Esophagus (tissue), 2 donors: ENCODE data around the gene POMP. TPM values are rescaled to one million over a fixed set of nuclear protein-coding genes. Genes with fewer than 3 reads are reported as not detected.

Source experiments
- H3K27ac ChIP-seq, 2 donors: one replicate each; pipeline ENCODE4 v1.5.1; 2013; ENCODE audit warnings: low read depth in 2 of 2, mild to moderate bottlenecking in 2 of 2, inconsistent platforms in 1 of 2, low read length in 1 of 2, moderate library complexity in 1 of 2
- H3K27me3 ChIP-seq, 2 donors: one replicate each; pipeline ENCODE4 v1.6.1; 2013; ENCODE audit warnings: low read length in 2 of 2, control low read depth in 1 of 2, mild to moderate bottlenecking in 1 of 2; ENCODE audit not compliant: insufficient read depth in 2 of 2, control insufficient read depth in 1 of 2
- H3K36me3 ChIP-seq, 2 donors: one replicate each; pipeline ENCODE4 v1.6.1; 2013; ENCODE audit warnings: low read length in 1 of 2; ENCODE audit not compliant: control insufficient read depth in 2 of 2, insufficient read depth in 2 of 2
- H3K4me1 ChIP-seq, 2 donors: one replicate each; pipeline ENCODE4 v1.6.1; 2013; ENCODE audit warnings: low read length in 1 of 2; ENCODE audit not compliant: control insufficient read depth in 2 of 2, insufficient read depth in 2 of 2
- H3K4me3 ChIP-seq, 2 donors: one replicate each; pipeline ENCODE4 v1.5.1; 2013; ENCODE audit warnings: low read length in 2 of 2, mild to moderate bottlenecking in 2 of 2, low read depth in 1 of 2, moderate library complexity in 1 of 2
- H3K9me3 ChIP-seq, 2 donors: one replicate each; pipeline ENCODE4 v1.6.1; 2013; ENCODE audit warnings: mild to moderate bottlenecking in 2 of 2, low read depth in 1 of 2, low read length in 1 of 2, moderate library complexity in 1 of 2; ENCODE audit not compliant: control insufficient read depth in 2 of 2, insufficient read depth in 1 of 2
- WGBS, 2 donors: extraction: QIAGEN DNeasy Blood & Tissue Kit; methylation state at CpG; one replicate each; pipeline ENCODE4 v1.1.7; 2013; 5-methylcytosine and 5-hydroxymethylcytosine counted together
- polyA plus RNA-seq, 2 donors: library from polyadenylated mRNA; stranded (reverse); fragments of 200-250 nt; gene quantifications; one replicate each; pipeline ENCODE4 v1.2.3, GENCODE V29; 2013
- donor health status: healthy with polysubstance abuse.
- donor health status: Bipolar disorder and iron deficiency.

Gene POMP, protein sequence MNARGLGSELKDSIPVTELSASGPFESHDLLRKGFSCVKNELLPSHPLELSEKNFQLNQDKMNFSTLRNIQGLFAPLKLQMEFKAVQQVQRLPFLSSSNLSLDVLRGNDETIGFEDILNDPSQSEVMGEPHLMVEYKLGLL
- 10 to 100 TPM; 46.0 to 65.2 TPM for polyA plus RNA-seq

DNA sequence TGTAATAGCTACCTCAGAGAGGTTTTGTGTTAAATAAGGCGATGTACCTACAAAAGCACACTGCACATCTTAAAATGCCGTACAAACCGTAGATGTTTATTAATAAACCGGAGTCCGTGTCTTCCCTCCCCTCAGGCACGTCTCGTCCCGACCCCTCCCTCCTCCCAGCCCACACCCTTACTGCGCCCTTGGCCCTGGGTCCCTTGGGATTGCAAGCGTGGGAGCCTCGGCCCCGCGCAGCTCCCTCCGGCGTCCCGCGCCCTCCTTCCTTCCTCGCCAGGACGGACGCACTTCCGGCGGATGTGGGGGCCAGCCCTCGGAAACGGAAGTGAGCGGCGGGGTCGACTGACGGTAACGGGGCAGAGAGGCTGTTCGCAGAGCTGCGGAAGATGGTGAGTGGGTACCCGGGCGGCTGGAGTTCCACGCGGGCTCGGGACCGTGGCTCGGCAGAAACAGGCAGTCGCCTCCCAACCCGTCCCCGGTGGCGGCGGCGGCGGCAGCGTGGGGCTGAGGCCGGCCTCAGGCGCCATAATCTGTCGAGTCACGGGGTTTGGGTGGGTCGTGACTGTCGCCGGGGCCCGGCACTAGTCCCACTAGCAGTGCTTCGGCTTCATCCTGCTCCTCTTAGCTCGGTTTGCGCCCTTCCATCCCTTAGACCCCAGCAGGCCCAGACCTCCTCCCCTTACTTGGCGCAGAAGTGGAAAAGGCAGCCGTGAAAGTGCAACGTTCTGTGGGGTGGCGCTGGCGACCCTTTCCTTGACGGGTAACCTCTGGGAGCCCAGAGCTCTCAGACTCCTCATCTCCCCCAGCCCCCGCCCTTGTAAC is at the start of gene POMP:
POMP (plus strand) TSS at position 335 of the 825 bp plus-strand sequence; CDS start at position 390, 55 bp downstream.
- Histone ChIP-seq H3K27ac (peak within 1 kb of the TSS; percentile 89 to 94), H3K9me3 (no peaks in the 10 kb centered on the region), H3K4me1 (no peaks in the 10 kb centered on the region), H3K36me3 (no peaks in the 10 kb centered on the region), H3K27me3 (no peaks in the 10 kb centered on the region), H3K4me3 (peak within 1 kb of the TSS; percentile 92 to 99)
- 0% methylated on average over 64 of the region's 64 CpGs for WGBS, 2 donors

DNA sequence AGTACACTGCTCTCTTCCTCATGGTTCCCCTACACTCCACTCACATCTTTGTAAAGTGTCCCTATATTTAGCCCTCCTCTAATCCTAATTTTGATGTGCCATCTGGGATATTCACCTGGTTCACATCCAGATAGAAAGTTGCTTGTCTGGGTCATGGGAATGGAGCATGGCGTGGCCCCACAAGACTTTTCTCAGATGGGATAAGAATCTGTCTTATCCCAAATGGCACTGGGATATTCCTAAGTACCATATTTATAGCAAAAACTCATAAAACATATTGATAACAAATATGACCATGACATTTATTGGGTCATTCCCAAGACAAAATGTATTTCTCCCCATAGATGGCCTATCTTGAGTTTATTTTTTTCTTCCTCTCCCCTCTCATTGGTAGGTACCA is 49.5 kb upstream of the POMP start:
- Histone ChIP-seq H3K4me3 (no peak overlapping the region), H3K9me3 (no peaks in the 10 kb centered on the region), H3K27ac (no peak overlapping the region), H3K4me1 (no peaks in the 10 kb centered on the region), H3K27me3 (no peaks in the 10 kb centered on the region), H3K36me3 (no peaks in the 10 kb centered on the region)
- 90 to 94% methylated on average over 1 of the region's 1 CpG for WGBS, 2 donors

DNA sequence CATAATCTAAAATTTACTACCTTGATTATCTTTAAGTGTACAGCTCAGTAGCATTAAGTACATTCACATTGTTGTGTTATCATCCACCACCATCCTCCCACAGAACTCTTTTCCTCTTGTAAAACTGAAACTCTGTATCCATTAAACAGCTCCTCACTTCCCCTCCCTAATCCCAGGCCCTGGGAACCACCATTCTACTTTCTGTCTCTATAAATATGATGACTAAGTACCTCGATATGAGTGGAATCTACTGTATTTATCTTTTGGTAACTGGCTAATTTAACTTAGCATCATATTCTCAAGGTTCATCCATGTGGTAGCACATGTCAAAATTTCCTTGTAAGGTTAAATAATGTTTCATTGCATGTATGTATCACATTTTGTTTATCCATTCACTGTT is 49.0 kb upstream of the POMP start:
- 84 to 93% methylated on average over 1 of the region's 1 CpG for WGBS, 2 donors

DNA sequence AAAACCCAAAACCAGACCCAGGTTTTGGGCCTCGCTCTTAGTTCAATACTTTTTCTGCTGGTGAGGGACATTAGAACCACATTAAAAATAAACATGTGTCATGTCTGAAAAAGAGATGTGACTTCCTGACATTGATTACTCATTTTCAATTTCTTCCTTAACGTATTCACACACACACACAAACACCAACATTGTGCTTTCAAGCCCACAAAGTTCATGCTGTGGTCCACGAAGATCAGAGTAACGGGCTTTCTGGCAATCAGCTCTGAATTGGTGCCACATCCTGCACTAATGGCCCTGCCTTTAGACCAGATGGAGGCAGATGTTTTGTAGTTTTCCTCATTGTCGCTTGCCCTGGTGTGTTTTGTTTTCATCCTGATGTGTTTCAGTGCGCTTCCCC is 47.9 kb upstream of the POMP start:
- no peak overlapping the region for H3K4me3 ChIP-seq
- WGBS, 2 donors: 69 to 70% methylated on average over 6 of the region's 6 CpGs
- no peaks in the 10 kb centered on the region for H3K9me3 ChIP-seq
- no peaks in the 10 kb centered on the region for H3K27me3 ChIP-seq
- H3K36me3 ChIP-seq: no peaks in the 10 kb centered on the region
- no peaks in the 10 kb centered on the region for H3K4me1 ChIP-seq
- no peak overlapping the region for H3K27ac ChIP-seq

More for the DNA sequence above, 49.0 kb upstream of the POMP start:
- H3K9me3 ChIP-seq: no peaks in the 10 kb centered on the region
- no peak overlapping the region for H3K4me3 ChIP-seq
- no peak overlapping the region for H3K27ac ChIP-seq
- no peaks in the 10 kb centered on the region for H3K36me3 ChIP-seq
- H3K27me3 ChIP-seq: no peaks in the 10 kb centered on the region
- H3K4me1 ChIP-seq: no peaks in the 10 kb centered on the region

DNA sequence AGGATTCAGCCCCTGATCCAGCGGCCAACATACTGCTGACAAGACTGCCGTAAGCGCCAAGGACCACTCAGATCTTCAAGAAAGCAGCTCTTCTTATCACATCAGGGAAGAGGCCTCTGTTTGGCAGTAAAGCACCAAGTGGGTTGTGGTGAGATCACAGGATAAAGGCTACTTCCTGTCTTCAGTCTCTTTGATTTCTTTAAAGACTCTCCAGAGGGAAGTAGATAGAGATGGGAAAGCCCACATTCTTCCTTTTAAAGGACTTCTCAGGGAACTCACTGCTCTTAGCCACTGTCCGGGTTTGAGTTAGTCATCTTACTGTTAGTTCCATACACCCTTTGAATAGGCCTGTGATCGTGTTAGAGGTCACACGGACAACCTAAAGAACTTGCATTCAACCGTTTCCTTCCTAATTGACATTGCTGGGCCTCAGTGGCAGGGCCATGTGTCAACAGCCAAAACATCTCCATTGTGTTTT is 47.2 kb upstream of the POMP start:
- Histone ChIP-seq H3K36me3 (no peaks in the 10 kb centered on the region), H3K27me3 (no peaks in the 10 kb centered on the region), H3K9me3 (no peaks in the 10 kb centered on the region), H3K4me3 (no peak overlapping the region), H3K4me1 (no peaks in the 10 kb centered on the region), H3K27ac (no peak overlapping the region)
- 64 to 65% methylated on average over 7 of the region's 7 CpGs for WGBS, 2 donors

DNA sequence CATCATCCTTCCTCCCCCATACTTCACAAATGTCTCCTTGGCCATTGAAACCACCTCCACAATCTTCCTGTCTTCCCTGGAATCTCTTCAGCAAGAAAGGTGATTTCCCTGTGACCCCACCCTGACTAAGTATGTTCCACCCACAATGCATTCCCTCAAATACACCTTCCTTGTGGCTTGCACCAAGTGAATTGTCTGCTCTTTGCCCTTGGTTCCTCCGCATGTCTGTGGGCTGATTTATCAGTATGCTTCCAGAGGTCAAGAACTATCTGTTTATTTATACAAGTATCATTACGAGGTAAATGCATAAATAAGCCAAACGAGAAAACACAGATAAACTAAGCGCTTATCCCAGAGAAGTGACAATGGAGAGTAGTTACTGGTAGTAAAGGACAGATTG is 45.4 kb upstream of the POMP start:
- Histone ChIP-seq H3K27ac (no peak overlapping the region), H3K9me3 (no peaks in the 10 kb centered on the region), H3K4me3 (no peak overlapping the region), H3K27me3 (no peaks in the 10 kb centered on the region), H3K36me3 (no peaks in the 10 kb centered on the region), H3K4me1 (no peaks in the 10 kb centered on the region)
- 52 to 62% methylated on average over 4 of the region's 4 CpGs for WGBS, 2 donors

DNA sequence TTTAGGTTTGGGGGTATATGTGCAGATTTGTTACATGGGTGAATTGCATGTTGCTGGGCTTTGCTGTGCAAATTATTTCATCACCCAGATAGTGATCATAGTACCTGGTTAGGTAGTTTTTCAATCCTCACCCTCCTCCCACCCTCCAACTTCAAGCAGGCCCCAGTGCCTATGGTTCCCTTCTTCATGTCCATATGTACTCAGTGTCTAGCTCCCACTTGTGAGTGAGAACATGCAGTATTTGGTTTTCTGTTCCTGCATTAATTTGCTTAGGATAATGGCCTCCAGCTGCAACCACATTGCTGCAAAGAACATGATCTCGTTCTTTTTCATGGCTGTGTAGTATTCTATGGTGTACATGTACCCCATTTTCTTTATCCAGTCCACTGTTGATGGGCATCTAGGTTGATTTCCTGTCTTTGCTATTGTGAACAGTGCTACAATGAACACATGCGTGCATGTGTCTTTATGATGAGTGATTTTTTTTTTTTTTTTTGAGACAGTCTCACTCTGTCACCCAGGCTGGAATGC is 42.9 kb upstream of the POMP start:
- Histone ChIP-seq H3K36me3 (no peaks in the 10 kb centered on the region), H3K4me1 (no peaks in the 10 kb centered on the region), H3K9me3 (no peaks in the 10 kb centered on the region), H3K27me3 (no peaks in the 10 kb centered on the region), H3K27ac (no peak overlapping the region), H3K4me3 (no peak overlapping the region)
- WGBS, 2 donors: 86% methylated on average over 2 of the region's 2 CpGs

DNA sequence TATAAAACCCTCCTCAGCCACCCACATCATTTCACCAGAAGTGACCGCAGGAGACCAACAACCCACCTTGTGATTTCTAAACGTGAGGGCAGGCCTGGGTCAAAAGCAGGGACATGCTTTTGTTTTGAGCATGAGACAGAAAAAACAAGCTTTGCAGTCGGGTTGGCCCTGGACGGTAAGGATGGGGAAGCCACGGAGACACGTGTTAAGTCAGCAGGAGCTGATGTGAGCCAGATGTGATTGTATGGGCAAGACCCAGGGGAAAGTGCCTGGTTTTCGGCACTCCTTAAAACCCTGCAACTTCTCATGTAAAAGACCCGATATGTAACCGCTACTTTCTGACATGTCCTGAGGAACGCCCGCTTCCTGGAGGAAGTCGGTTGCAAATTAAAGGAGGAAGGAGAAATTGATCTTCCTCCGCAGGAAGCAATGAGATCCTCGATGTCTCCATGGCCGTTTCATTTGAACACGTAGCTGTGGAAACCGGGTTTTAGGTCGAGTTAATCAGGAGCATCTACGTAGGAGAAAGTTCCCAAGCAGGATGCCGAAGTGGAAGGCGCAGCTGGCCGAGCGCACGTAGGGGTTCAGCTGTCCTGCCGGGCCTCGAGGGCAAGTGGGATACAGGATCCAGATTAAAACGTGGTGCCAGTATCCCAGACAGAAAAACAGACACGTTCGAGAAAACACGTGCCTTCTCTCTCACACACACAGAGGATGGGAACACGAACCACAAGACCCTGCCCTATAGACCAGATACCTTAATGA is 40.5 kb upstream of the POMP start:
- H3K27me3 ChIP-seq: no peaks in the 10 kb centered on the region
- no peak overlapping the region for H3K4me3 ChIP-seq
- no peaks in the 10 kb centered on the region for H3K36me3 ChIP-seq
- no peak overlapping the region for H3K27ac ChIP-seq
- H3K9me3 ChIP-seq: no peaks in the 10 kb centered on the region
- WGBS, 2 donors: 75 to 77% methylated on average over 31 of the region's 31 CpGs
- peaks cover 0 to 2% of the 10 kb centered on the region in 2 donors for H3K4me1 ChIP-seq

DNA sequence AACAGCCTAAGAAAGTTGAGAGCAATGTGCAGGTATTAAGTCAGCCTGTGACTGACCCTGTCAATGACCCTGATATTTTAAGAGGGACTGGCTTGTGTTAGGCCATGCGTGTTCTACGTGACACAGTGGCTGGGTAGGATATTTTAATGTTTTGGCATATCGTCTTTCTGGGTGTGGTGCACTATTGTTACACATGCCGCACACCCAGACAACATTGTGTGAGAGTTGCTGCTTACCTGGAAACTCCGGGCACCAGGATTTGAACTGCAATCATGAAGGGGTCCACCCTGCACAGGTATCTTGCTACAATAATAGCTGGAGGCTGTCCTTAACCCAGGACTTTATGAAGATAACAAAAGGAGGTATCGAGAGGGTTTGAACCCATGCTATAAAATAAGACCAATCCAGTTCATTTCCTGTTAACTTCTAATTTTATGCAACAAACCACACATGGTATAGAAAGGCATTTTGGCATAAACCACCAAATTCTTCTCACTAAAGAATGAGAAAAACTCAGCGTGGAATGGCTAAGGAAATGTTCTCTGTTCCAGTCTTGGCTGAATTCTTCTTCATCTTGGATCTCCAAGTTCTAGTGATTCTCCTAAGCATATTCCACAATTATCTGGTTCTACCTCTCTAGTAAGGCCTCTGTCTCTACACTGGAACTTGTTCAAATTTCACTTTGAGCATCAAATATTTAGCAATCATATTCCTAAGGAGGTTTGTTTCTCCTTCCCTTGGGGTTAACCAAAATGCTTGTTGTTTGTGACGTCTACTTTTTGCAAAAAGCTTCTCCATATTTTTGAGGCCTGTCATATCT is 38.7 kb upstream of the POMP start:
- Histone ChIP-seq H3K27ac (no peak overlapping the region), H3K9me3 (no peaks in the 10 kb centered on the region), H3K36me3 (no peaks in the 10 kb centered on the region), H3K4me3 (no peak overlapping the region), H3K4me1 (peaks cover 2 to 5% of the 10 kb centered on the region in 2 donors), H3K27me3 (no peaks in the 10 kb centered on the region)
- WGBS, 2 donors: 71 to 84% methylated on average over 8 of the region's 8 CpGs
